Raji (cell line): ENCODE results near the gene KIF25.

Experiments
- POLR2A ChIP-seq: IDR thresholded peaks from 2 replicates; pipeline ENCODE4 v1.6.1; 2011; ENCODE audit warnings: low read depth, low read length, control low read depth; ENCODE audit not compliant: insufficient read depth

KIF25 gene

DNA sequence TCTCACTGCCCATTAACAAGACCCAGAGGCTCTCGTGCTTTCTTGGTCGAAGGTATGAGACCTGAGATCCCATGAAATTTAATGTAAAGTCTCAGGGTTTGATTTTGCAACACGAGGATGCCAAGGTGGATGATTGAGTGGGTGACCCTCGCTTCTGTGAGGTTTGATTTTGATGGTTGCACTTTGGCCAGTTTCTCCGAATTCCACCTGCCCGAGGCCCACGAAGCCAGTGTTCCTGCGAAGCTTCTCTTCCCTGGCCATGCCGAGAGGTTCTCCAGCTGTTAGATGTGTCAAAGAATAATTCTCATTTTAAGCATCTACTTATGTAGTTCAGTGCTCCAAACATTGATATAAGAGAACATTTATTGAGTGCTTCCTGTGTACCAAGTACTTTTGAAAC is at the start of gene KIF25:
TSS of gene KIF25 (plus strand) at position 30 of the 400 bp plus-strand sequence. CDS start 31,915 bp downstream, outside the sequence.
- no peak for TF ChIP-seq POLR2A

DNA sequence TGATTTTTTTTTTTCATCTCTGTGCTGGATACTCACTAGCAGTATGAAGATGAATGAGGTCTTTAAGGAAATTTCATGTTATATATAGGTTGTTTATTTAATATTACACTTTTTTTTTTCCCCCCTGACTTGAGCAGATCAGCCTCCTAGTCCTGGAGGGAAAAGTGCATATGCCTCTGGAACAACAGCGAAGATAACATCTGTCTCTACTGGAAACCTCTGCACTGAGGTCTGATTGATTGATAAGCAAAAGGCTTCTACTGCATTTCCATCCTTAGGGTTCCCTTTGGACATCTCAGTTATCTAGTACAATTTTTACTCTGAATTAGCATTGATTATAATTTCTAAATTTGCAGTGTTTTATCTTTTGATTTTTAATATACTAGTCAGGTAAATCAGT is 49.8 kb upstream of the KIF25 start:
- TF ChIP-seq POLR2A, result no peak

- TF ChIP-seq POLR2A, result no peak
These were observed 48.8 kb upstream of the KIF25 start for GRCh38 chr6:167948716-167949115.

DNA sequence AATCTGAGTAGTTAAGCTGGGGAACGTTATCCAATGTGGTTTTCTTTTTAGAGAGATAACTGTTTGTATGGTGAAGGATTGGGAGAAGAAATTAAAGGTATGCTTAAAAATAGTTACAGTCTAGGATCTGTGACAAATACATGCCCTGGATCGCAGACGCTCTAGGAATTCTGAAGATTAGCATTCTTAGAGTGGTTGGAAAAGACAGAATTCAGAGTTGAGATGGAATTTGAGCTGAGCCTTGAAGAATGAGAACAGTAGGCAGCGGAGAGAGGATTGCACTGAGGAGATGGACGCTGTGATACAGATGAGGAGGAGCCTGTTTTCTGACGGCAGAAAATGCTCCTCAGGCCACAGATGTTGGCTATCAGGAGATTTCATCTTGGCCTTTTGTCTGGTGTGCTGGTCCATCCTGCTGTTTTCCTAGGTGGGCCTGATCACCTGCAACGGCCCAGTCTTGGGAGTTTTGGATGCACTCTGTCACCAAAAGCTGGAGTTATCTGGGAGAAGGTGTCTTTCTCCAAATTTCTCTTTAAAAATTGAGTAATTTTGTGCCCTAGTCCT is 48.3 kb upstream of the KIF25 start:
- TF ChIP-seq POLR2A, result no peak

GRCh38 chr6:167951781-167952511 is 45.5 kb upstream of the KIF25 start:
- TF ChIP-seq POLR2A, result no peak

- TF ChIP-seq POLR2A, result no peak
These were observed 45.0 kb upstream of the KIF25 start for GRCh38 chr6:167952512-167952859.

- no peak for TF ChIP-seq POLR2A
These were observed 43.9 kb upstream of the KIF25 start for GRCh38 chr6:167953551-167953950.

DNA sequence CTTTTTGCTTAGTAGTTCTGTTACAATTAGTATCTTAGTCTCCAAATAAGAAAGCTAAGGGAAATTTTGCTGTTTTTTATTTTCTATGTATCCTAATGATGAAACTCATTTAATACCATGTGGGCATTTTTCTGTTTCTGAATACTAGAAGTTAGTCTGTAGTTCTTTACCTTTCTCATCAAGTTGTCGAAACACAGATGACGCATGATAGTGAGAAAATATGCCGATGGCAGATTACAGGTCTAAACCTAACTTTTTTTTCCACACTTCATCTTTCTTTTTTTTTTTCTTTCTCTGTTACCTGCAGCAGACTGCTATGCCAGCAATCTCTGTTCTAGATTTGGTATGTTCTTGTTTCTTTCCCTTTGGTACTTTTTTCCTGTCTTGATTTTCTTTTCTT is 43.3 kb upstream of the KIF25 start:
- no peak for TF ChIP-seq POLR2A

DNA sequence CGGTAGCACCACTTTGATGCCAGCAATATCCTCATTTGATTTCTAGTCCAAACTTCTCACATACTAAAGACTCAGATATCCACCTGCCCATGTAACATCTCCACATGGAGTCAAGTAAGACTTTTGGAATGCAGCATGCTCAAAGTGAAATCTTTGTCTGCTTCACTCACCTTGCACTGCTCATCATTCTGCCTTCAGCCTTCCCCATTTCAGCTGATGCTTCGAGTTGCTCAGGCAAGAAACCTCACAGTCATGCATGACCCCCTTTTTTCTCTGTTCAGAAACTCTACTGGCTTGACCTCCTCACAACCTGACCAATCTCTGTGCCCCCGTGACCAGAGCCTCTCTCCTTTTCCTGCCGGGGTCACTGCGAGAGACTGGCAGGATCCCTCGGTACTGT is 41.0 kb upstream of the KIF25 start:
- TF ChIP-seq POLR2A, result no peak

DNA sequence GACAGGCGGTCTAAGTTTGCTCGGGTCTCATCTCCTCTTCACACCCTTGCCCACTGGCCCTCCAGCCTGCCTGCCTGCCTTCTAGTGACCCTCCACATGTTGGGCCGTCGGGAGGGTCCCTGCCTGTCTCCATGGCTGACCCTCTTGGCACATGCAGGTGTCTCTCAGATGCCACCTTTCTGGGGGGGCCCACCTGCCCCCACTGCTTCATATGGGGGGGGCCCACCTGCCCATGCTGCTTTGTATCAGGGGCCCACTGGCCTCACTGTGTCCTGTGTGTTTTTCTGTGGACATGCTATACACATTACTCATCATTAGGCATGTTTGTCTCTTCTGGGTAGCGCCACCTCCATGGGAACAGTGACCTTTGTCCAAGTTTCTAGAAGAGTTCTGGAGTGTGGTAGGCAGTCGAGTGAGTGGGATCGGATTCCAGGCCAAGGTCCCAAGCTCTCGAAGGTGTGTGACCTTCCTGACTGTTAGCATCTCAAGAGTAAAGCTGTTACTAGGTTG is 40.4 kb upstream of the KIF25 start:
- TF ChIP-seq POLR2A, result no peak

DNA sequence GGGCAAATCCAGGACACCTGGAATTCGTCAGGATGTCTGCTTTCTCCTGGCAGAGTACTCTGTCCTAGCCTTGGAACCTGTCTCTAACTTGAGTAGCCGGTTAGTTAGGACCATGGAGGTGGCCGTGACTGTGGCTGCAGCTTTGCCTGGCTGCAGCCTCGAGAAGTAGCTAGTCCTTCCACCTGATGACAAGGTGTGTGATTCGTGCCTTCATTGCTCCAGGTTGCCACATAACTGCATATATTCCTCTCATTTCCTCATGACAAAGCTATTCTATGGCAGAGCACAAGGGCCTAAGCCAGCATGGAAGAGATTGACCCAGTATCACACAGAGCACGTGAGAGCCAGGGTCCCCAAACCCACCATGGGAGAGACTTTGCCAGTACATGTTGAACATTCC is 39.8 kb upstream of the KIF25 start:
- no peak for TF ChIP-seq POLR2A

DNA sequence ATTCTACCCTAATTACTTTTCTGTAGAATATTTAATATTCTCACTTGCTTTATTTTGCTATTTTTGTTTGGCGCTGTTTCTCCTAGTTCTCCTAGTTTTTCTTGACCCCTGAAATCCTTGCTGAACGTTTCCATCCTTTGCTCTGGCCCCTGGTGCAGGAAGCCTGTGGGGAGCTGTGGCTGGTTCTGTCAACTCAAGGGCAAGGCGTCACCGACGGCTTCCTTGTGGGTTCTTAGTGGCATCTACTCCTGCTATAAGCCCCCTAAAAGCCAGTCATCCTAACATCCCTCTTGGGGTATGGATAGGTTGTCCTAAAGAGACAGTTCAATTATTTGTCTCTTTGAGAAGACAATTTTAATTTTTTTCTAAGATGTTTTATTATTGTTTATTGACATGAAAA is 36.9 kb upstream of the KIF25 start:
- TF ChIP-seq POLR2A, result no peak

DNA sequence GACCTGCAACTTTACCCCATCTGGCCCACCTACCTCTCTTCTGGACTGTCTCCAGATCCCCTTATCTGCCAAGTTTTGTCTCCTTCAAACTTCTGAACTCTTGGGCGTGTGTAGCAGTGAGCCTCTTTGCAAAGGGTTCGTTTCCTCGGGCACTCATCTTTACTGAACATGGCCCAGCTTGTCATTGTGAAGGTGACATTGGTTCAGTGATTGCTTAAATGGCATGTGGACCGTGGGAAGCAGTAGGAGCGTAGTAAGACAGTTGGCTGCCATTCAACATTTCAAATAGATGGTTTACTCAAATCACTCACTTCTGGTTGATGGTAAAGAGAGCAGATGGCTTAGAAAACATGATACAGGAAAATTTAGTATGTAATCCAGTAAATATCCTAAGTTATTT is 34.8 kb upstream of the KIF25 start:
- no peak for TF ChIP-seq POLR2A

GRCh38 chr6:167963589-167964057 is 33.8 kb upstream of the KIF25 start:
- no peak for TF ChIP-seq POLR2A

DNA sequence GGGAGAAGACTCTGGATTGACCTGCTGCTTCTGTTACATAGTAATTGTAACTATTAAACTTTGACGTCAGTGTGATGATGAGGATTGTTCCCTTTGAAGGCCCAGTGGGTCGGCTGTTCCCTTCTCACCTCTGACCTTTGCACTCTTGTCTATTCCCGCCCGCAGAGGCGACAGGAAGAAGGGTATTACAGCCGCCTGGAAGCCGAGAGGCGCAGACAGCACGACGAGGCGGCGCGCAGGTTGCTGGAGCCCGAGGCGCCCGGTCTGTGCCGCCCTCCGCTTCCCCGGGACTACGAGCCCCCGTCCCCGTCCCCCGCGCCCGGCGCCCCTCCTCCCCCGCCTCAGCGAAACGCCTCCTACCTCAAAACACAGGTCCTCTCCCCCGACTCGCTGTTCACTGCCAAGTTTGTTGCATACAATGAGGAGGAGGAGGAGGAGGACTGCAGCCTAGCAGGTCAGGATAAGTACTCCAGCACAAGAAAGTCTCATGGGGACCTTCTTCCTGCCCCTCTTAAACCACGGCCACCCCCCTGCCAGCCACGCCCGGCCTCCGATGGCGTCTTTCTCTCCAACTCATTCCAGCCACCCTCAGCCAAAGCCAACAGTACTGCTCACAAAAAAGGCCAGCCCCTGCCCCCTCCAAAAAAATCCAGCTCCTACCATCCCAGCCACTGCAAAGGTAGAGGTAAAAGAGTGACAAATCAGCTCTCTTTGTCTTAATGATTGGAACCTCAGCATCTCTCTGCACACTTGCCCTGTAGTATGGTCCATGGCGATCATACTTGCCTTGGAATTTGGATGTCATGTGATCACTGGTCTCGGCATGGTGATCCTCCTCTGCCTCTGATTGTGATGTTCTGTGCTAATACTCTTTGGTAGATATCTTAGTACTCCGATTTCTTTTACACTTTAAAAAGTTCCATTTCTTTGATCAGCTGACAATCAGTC is 31.6 kb upstream of the KIF25 start:
- no peak for TF ChIP-seq POLR2A

- no peak for TF ChIP-seq POLR2A
These were observed 30.9 kb upstream of the KIF25 start for GRCh38 chr6:167966540-167966905.
